Calu3 (cell line): ENCODE data around the gene FBXO40. TPM values are rescaled to one million over a fixed set of nuclear protein-coding genes. Genes with fewer than 3 reads are reported as not detected.

Experiments used
- BruUV-seq: library from RNA; stranded (reverse); fragments of 400-500 nt; replicated peaks from 2 replicates; lab custom pipeline; 2021; lab: Mats Ljungman, UMichigan
- CTCF ChIA-PET: fragments of 300-600 bp; sonication (Branson Sonifier 250); formaldehyde crosslinking; loops from one replicate; lab custom pipeline; 2022; ENCODE audit warnings: antibody characterized with exemption; lab: Charles Lee
- DNase-seq: peaks from one replicate; pipeline ENCODE4 v3.0.0; 2022
- H3K27ac Mint-ChIP-seq: one replicate; pipeline ENCODE4 v1.8.0; 2022; ENCODE audit warnings: mixed read lengths; ENCODE audit not compliant: unreplicated experiment
- H3K27me3 Mint-ChIP-seq: one replicate; pipeline ENCODE4 v1.8.0; 2022; ENCODE audit warnings: mixed read lengths; ENCODE audit not compliant: unreplicated experiment
- H3K36me3 Mint-ChIP-seq: one replicate; pipeline ENCODE4 v1.8.0; 2022; ENCODE audit warnings: mild to moderate bottlenecking, moderate library complexity, mixed read lengths; ENCODE audit not compliant: insufficient read depth, unreplicated experiment
- H3K4me1 Mint-ChIP-seq: one replicate; pipeline ENCODE4 v1.8.0; 2022; ENCODE audit warnings: mild to moderate bottlenecking, low read depth, mixed read lengths; ENCODE audit not compliant: unreplicated experiment
- H3K4me3 Mint-ChIP-seq: one replicate; pipeline ENCODE4 v1.8.0; 2022; ENCODE audit warnings: mild to moderate bottlenecking, low read depth, moderate library complexity, mixed read lengths; ENCODE audit not compliant: unreplicated experiment
- H3K9me3 Mint-ChIP-seq: one replicate; pipeline ENCODE4 v1.8.0; 2022; ENCODE audit warnings: low read depth, mixed read lengths; ENCODE audit not compliant: unreplicated experiment
- CTCF ChIP-seq: fragments of 200-600 bp; IDR thresholded peaks from one replicate; pipeline ENCODE4 v1.8.0; 2022; ENCODE audit warnings: antibody characterized with exemption; ENCODE audit not compliant: unreplicated experiment
- intact Hi-C: fragments of 100-400 bp; cut with micrococcal nuclease; formaldehyde crosslinking; loops from one replicate; pipeline ENCODE4 v1.10.0; 2022; ENCODE audit not compliant: unreplicated experiment
- total RNA-seq: library from RNA; stranded (reverse); gene quantifications from 2 replicates; pipeline ENCODE4 v1.2.3, GENCODE V29; 2022

Gene FBXO40
- total RNA-seq, 1 experiment from 2014 or later, result not detected

GRCh38 chr3:121601212-121601812 is 8.1 kb downstream of the FBXO40 start:
- Mint-ChIP-seq H3K27me3 (no peaks in the 10 kb centered on the region), H3K27ac (no peak overlapping the region), H3K36me3 (no peaks in the 10 kb centered on the region), H3K4me1 (no peaks in the 10 kb centered on the region), H3K9me3 (no peaks in the 10 kb centered on the region), H3K4me3 (no peak overlapping the region)
- CTCF ChIA-PET, result no interaction called here
- no peak for DNase-seq
- TF ChIP-seq CTCF, result no peak
- intact Hi-C loops, result no loop called here
- no TSS peak for BruUV-seq

GRCh38 chr3:121604759-121605158 is 11.6 kb downstream of the FBXO40 start:
- TF ChIP-seq CTCF, result no peak
- H3K4me3 Mint-ChIP-seq, result no peak overlapping the region
- H3K9me3 Mint-ChIP-seq, result no peaks in the 10 kb centered on the region
- CTCF ChIA-PET, result no interaction called here
- H3K4me1 Mint-ChIP-seq, result no peaks in the 10 kb centered on the region
- intact Hi-C loops, result no loop called here
- BruUV-seq, result no TSS peak
- DNase-seq, result no peak
- no peak overlapping the region for H3K27ac Mint-ChIP-seq
- no peaks in the 10 kb centered on the region for H3K27me3 Mint-ChIP-seq
- H3K36me3 Mint-ChIP-seq, result no peaks in the 10 kb centered on the region

- intact Hi-C loops, result no loop called here
- no peaks in the 10 kb centered on the region for H3K27me3 Mint-ChIP-seq
- H3K27ac Mint-ChIP-seq, result no peak overlapping the region
- H3K36me3 Mint-ChIP-seq, result no peaks in the 10 kb centered on the region
- CTCF ChIA-PET, result no interaction called here
- no TSS peak for BruUV-seq
- DNase-seq, result no peak
- no peak for TF ChIP-seq CTCF
- no peak overlapping the region for H3K4me3 Mint-ChIP-seq
- no peaks in the 10 kb centered on the region for H3K9me3 Mint-ChIP-seq
- no peaks in the 10 kb centered on the region for H3K4me1 Mint-ChIP-seq
These were observed 12.9 kb downstream of the FBXO40 start for GRCh38 chr3:121606106-121606505.

- Mint-ChIP-seq H3K27ac (no peak overlapping the region), H3K4me1 (no peaks in the 10 kb centered on the region), H3K36me3 (no peaks in the 10 kb centered on the region), H3K4me3 (no peak overlapping the region), H3K9me3 (no peaks in the 10 kb centered on the region), H3K27me3 (peaks cover 27% of the 10 kb centered on the region)
- no TSS peak for BruUV-seq
- DNase-seq, result no peak
- intact Hi-C loops, result no loop called here
- TF ChIP-seq CTCF, result no peak
- CTCF ChIA-PET, result interaction anchor here (0.5 kb wide), 1 partner anchor 114 kb away, joined by 3 read pairs; no protein-coding TSS in a partner anchor
These were observed 26.5 kb downstream of the FBXO40 start for GRCh38 chr3:121619691-121620090.
